ENCODE measurements around the gene NANOS2. TPM values are rescaled to one million over a fixed set of nuclear protein-coding genes. Genes with fewer than 3 reads are reported as not detected.

The NANOS2 gene
- total and polyA plus RNA-seq, 2 of the 13 experiments (the other 11 are each of a cell fraction or from before 2014, with no cell fraction given) = not detected

GRCh38 chr19:45882652-45883585, 31.7 kb downstream of the NANOS2 start (continued):
- TF ChIP-seq, protein P1, sequence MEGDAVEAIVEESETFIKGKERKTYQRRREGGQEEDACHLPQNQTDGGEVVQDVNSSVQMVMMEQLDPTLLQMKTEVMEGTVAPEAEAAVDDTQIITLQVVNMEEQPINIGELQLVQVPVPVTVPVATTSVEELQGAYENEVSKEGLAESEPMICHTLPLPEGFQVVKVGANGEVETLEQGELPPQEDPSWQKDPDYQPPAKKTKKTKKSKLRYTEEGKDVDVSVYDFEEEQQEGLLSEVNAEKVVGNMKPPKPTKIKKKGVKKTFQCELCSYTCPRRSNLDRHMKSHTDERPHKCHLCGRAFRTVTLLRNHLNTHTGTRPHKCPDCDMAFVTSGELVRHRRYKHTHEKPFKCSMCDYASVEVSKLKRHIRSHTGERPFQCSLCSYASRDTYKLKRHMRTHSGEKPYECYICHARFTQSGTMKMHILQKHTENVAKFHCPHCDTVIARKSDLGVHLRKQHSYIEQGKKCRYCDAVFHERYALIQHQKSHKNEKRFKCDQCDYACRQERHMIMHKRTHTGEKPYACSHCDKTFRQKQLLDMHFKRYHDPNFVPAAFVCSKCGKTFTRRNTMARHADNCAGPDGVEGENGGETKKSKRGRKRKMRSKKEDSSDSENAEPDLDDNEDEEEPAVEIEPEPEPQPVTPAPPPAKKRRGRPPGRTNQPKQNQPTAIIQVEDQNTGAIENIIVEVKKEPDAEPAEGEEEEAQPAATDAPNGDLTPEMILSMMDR (CRISPR knock-in tag; IDR thresholded peaks at IDR 0.05) = peak; percentile 97
- TF ChIP-seq ZNF549 (CRISPR knock-in tag; IDR thresholded peaks at IDR 0.05) (no peak), ZNF350 (CRISPR knock-in tag; IDR thresholded peaks at IDR 0.05; ENCODE audit: borderline replicate concordance, low read depth) (peak; percentile 89), ZNF772 (CRISPR knock-in tag; IDR thresholded peaks at IDR 0.05) (peak; percentile 84), ZNF792 (CRISPR knock-in tag; IDR thresholded peaks at IDR 0.05) (peak; percentile 91), TRIM24 (CRISPR knock-in tag; IDR thresholded peaks at IDR 0.05) (no peak), ZSCAN30 (CRISPR knock-in tag; IDR thresholded peaks at IDR 0.05) (peak; percentile 93), ASH2L (IDR thresholded peaks at IDR 0.05; ENCODE audit: insufficient read length, low read depth, low read length) (peak; percentile 45), FOXC1 (CRISPR knock-in tag; IDR thresholded peaks at IDR 0.05; ENCODE audit: borderline replicate concordance) (no peak), ZFP36L2 (CRISPR knock-in tag; IDR thresholded peaks at IDR 0.05) (no peak), ZNF75D (CRISPR knock-in tag; IDR thresholded peaks at IDR 0.05; ENCODE audit: borderline replicate concordance) (no peak), SETDB1 (CRISPR knock-in tag; IDR thresholded peaks at IDR 0.05; ENCODE audit: borderline replicate concordance) (no peak), MAFF (IDR thresholded peaks at IDR 0.05; ENCODE audit: low read depth, low read length) (no peak), CC2D1A (CRISPR knock-in tag; IDR thresholded peaks at IDR 0.05) (no peak), ZNF773 (CRISPR knock-in tag; IDR thresholded peaks at IDR 0.05; ENCODE audit: borderline replicate concordance) (no peak), ZNF367 (CRISPR knock-in tag; IDR thresholded peaks at IDR 0.05; ENCODE audit: borderline replicate concordance) (no peak)
- TF ChIP-seq, protein P2, sequence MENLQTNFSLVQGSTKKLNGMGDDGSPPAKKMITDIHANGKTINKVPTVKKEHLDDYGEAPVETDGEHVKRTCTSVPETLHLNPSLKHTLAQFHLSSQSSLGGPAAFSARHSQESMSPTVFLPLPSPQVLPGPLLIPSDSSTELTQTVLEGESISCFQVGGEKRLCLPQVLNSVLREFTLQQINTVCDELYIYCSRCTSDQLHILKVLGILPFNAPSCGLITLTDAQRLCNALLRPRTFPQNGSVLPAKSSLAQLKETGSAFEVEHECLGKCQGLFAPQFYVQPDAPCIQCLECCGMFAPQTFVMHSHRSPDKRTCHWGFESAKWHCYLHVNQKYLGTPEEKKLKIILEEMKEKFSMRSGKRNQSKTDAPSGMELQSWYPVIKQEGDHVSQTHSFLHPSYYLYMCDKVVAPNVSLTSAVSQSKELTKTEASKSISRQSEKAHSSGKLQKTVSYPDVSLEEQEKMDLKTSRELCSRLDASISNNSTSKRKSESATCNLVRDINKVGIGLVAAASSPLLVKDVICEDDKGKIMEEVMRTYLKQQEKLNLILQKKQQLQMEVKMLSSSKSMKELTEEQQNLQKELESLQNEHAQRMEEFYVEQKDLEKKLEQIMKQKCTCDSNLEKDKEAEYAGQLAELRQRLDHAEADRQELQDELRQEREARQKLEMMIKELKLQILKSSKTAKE (CRISPR knock-in tag; IDR thresholded peaks at IDR 0.05; ENCODE audit: borderline replicate concordance) = peak; percentile 73
- TF ChIP-seq, protein P3, sequence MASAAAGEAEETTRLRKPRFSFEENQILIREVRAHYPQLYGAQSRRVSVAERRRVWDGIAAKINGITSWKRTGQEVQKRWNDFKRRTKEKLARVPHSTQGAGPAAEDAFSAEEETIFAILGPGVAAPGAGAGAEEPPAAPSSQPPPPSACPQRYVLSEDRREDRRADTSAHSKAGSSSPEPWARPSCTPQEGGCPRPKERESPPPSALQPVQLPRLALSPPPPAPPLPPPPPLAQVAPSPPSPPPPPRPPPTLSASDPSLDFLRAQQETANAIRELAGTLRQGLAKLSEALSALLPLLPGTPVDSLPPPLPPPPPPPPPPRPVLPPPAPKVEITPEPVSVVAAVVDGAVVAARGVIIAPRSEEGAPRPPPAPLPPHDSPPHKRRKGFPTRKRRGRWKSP (CRISPR knock-in tag; IDR thresholded peaks at IDR 0.05) = 0 out of 2 replicates have a peak, but pooled peaks have one; percentile 55
- TF ChIP-seq, protein P4, sequence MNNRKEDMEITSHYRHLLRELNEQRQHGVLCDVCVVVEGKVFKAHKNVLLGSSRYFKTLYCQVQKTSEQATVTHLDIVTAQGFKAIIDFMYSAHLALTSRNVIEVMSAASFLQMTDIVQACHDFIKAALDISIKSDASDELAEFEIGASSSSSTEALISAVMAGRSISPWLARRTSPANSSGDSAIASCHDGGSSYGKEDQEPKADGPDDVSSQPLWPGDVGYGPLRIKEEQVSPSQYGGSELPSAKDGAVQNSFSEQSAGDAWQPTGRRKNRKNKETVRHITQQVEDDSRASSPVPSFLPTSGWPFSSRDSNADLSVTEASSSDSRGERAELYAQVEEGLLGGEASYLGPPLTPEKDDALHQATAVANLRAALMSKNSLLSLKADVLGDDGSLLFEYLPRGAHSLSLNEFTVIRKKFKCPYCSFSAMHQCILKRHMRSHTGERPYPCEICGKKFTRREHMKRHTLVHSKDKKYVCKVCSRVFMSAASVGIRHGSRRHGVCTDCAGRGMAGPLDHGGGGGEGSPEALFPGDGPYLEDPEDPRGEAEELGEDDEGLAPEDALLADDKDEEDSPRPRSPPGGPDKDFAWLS (CRISPR knock-in tag; IDR thresholded peaks at IDR 0.05; ENCODE audit: borderline replicate concordance) = no peak

Measured in HepG2 (cell line).